HG03378 (cell line): ENCODE measurements around the gene MMP2.

ENCODE experiments used
- ATAC-seq: cut with Tn5 transposase; IDR thresholded peaks from one replicate; pipeline ENCODE4 v1.9.1; 2021; ENCODE audit warnings: mild to moderate bottlenecking, moderate library complexity; ENCODE audit not compliant: unreplicated experiment

Gene MMP2

DNA sequence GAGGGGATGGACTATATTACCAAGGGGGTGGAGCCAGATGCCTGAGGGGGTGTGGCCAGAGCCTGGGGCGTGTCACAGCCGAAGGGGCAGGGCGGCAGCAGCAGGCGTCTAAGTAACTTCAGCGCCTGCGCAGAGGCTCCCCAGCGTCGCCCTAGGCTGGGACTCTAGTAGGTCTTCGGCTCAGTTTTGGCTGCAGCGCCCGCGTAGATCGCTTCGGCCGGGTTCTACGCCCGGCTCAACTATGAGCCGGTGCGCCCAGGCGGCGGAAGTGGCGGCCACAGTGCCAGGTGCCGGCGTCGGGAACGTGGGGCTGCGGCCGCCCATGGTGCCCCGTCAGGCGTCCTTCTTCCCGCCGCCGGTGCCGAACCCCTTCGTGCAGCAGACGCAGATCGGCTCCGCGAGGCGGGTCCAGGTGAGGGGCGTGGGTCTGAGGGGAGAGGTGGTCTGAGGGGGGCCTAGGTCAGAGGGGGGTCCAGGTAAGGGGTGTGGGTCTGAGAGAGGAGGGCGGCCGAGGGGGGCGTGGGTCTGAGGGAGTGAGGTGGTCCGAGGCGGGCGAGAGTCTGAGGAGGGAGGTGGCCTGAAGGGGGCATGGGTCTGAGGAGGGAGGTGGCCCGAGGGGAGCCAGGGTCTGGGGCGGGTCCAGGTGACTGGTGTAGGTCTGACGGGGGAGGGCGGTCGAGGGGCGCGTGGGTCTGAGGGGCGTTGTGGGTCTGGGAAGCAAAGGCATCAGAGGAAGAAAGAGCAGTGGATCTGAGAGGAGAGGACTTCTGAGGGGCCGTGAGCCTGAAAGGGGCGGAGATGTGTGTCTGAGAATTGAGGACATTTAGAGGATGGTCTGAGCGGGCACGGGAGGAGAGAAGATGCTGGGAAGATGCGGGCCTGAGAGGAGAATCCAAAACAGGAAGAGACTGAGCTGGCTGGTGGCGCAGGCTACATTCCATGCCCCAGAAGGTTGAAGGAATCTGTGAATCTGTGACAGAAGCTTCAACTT lies 30.2 kb downstream of the MMP2 start, which contains the start of gene LPCAT2:
TSS of gene LPCAT2 (plus strand) at position 132 of the 991 bp plus-strand sequence. CDS start at position 242, 110 bp downstream.
- no peak for ATAC-seq

DNA sequence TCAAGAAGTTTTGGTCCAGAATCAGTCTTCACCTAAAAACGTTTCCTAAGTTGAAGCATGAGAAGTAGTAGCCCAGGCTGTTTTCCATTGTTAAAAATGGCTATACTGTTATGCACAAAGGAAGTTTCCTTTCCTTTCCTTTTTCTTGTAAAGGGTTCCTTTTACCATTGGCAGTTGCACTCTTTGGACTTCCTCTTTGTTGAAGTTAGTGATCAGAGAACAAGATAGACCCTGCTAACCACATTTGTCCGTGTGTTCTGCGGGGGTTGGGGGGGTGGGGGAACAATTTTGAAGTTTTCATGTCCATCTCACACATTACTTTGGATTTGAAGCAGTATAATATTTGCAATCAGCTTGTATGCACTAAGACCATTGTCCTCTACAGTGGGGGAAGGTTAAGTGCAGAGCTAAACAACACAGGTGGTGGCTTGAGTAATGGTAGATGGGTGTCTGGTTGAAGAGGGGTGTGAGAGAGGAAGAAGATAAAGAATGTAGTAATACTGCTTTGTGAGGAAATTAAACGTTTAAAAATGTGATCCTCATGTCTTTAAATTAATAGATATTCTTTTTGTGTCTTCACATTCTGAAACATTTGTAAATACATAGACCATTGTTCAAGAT lies 31.3 kb downstream of the MMP2 start:
- no peak for ATAC-seq

DNA sequence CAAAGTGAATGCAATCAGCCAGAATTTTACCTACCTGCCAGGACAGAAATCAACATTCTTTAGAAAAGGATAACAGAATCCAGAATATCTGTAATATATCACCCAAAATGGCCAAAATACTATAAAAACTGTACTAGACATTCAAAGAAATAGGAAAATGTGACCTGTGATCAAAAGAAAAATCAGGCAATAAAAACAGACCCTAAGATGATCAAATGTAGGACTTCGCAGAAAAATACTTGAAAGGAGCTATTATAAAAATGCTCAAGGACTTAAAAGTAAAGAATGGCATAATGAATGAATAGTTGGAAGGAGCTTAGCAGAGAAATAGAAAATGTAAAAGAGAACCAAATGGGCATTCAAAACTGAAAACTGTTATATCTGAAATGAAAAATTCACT lies 33.9 kb downstream of the MMP2 start:
- no peak for ATAC-seq

DNA sequence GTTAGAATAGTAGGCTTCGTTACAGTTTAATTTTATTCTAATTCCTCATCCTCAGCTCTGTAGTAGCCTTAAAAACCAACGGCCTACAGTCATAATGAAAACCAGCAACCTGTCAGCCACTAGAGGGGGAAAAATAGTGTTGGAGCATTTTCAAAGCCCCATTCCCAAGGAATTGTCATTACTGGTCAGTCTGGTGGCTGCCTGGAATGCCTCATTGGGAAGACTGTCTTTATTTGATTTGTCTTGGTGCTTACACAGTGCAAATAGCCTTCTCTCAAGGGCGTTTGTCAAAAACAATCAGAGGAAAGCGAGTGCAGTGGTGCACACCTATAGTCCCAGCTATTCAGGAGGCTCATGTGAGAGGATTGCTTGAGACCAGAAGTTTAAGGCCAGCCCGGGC lies 34.6 kb downstream of the MMP2 start:
- no peak for ATAC-seq

DNA sequence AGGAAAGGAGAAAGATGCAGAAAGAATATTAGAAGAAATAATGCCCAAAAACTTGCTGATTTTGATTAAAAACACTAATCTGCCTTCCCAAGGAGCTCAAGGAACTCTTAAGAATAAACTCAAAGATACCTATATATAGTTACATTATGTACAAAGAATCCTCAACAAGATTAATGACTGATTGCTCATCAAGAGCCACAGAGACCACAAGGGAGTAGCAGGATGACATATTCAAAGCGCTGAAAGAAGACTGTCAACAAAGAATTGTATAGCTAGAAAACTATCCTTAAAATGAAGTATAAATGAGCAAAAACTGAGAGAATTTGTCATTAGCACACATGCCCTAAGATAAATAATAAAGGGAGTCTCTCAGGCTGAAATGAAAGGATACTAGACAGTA lies 36.1 kb downstream of the MMP2 start:
- ATAC-seq = no peak

DNA sequence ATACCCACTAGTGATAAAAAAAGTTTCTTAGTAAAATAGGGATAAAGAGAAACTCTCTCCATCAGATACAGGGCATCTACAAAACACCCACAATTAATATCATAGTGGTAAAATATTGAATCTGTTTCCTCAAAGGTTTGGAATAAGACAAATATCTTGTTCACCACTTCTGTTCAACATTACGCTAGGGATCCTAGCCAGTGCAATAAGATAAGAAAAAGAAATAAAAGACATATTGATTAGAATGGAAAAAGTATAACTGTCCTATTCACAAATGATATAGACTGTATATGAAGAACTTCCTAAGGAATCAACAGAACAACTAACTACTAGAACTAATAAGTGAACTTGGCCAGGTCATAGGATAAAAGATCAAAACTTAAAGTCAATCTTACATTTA lies 42.8 kb downstream of the MMP2 start:
- no peak for ATAC-seq

DNA sequence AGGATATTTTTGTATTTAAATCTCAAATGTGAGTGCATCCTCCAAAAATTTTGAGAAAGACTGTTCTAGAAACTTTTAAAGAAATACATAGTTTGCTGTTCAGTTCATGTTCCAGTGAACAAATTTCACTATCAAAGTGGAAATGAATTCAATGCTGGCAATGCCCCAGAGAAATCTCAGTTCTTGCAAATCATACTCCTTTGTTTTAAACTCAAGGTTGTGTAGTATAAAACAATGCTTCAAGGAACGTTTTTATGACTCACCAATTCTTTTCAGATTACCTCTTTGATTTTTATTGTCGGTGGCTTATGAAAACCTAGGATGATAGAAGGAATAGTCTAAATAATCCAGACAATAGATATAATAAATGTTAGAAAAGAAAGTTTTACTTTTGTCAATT lies 47.4 kb downstream of the MMP2 start:
- no peak for ATAC-seq

DNA sequence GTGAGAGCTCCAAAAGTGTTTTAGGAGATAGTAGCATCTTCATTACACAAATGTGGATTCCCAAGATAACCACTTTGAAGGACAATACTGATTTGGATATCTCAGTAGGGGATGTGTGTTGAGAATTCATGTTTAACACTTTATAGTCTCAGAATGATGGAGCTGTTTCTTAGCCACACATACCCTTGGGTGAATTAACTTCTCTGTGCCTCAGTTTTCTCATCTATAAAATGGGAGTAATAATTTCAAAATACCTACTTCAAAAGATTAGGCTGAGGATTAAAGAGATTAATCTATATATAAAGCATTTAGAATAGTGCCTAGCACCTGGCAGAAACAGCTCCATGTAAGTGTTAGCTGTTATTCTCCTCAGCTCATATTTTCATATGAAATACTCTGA lies 48.9 kb downstream of the MMP2 start:
- no peak for ATAC-seq

DNA sequence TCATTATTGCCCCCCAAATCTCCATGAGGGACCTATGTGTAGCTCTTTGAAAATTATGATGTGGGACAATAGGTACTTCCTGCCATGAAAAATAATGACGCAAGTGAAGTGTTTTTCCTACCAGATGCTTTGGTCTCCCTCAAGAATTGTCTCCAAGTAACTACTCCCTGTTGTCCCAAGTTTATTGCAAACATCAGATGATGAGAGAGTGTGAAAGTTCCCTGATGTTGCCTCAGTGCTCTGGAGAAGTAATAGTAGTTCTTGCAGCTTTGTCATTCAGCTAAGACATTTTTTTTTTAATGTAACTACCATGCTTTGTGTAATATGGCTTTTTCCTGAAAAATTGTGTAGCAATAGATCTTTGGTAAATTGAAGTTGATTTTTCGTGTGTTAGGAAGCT lies 50.0 kb downstream of the MMP2 start:
- ATAC-seq = no peak

DNA sequence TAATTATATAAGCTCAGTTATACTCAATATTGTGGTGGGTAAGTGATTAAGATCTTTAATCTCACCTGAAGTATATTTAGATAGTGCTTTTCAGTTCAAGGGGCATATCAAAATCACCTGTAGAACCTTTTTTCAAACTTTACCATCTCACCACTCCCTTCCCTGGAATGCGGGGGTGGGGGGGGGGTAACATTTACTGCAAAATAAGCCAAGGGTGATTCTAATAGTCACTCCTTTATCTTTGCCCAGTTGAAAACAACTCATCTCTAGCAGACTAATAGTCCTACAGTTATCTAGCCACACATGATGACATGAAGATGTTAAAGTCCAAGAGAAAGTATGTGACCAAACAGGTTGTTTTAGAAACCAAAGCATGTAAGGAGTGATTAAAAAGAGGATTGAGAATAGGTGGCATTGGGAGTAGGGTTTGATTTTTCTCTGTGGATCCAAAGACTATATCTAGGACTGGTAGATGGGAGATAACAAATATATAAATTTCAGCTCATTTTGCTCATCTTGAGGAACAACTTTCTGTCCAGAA lies 51.4 kb downstream of the MMP2 start:
- ATAC-seq = no peak

DNA sequence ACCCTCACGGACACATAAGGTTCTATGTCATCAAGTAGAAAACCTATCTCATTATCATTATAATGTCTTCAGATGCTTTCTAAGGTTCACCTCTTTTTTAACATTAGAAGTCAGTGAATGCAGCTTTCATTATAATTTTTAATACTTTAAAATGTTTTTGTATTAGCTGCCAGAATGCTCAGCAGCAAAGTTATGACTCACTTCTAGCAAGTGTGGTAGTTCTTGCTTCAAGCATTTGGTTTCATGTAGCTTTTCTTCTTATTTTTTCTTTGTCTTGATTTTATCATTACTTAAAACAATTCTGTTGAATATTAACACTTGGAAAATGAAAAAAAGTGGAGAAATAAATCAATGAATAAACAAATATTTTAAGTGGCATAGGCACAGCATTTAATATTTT lies 53.2 kb downstream of the MMP2 start:
- ATAC-seq = no peak

DNA sequence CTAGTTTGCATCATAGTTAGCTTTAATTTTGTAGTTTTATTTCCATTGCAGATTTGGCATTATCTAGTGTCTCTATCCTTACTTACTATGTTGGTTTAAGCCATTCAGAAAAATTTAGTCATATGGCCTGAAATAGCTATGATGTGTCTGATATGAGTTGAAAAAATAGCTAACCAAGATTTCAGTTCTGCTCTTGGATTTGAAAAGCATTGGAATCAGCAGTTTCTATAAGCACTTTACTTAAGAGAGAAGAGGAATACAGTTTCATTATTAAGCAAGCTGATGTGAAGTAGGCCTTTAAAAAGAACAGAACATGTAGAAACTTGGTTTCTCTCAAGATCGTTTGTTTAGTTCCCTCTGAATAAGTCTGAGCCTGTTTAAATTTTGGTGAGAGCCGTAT lies 55.8 kb downstream of the MMP2 start:
- ATAC-seq = no peak

DNA sequence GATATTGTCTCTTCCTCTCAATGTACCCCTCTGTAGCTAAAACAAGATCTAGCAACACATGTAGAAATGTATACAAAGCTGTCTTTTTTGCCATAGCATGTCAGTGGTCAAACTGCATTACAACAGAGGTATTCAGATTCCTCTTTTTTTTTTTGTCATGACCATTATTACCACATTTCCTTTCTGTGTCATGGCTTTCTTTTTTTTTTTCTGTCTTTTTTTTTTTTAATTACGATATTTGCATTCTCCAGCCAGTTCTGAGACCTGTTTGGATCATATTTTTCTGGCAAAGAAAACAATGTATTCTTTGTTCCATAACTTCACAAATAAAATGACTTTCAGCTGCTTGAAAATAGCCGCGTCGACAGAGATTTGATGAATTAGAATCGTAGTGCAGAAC lies 60.1 kb downstream of the MMP2 start:
- no peak for ATAC-seq

DNA sequence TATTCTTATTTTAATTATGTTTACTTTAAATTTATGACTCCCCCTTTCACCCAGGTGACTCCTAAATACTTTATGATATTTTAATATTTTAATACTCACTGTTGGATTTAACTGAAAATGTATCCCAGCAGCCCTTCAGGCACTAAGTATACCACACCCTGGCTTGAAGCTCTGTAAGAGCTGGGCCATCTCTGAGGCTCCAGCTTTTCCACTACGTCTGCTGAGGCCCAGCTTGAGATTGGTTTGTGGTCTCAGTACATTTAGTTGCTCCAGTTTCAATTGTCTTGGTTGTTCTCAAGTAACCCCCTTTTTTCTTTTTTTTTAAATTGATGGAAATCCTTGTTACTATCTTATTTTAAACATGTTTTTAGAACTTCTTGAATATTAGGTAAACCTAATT lies 60.5 kb downstream of the MMP2 start:
- no peak for ATAC-seq

DNA sequence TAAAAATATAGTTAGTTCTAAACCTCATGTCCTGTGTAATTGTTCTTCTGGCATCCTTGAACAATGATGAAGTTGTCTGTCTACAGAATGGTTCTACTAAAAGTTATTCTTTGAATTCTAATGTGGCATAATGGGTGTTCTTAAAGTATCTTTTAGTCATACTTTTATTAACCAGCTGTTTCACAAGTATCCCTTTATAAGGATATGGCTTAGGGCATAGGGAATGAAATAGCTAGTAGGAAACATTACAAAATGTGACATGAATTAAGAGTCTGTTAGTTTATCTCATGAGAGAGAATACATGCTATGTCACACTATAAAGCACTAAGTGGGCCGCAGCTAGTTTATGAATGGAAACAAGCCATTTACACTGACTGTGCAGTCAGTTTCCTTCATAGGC lies 61.2 kb downstream of the MMP2 start:
- no peak for ATAC-seq

DNA sequence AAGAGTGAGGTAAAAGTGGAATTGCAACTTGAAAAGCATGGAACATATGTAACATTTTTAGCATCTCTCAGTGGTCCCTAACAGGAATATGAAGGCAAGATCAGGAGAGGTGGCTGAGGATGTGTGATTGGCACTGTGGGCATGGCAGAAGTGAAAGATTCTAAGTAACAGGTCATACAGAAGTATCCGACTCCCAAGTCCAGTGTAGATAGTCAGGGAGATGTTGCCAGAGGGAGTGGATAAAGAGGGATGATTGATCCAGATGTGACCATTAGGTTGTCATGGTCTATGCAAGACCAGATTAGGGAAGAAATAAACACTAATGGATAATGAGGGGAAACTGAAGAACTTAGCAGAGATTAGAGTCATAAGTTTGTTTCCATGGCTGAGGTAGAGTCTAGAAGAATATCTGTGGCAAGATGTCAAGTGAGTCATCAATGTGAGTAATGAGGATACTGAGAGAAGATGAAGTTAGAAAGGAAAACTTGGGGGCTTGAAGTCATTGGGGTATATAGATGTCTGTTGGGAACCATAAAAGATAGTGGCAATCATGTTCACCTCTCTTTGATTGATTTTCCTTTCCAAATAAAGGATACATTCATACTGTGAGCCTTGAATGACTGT lies 63.6 kb downstream of the MMP2 start:
- ATAC-seq = no peak

DNA sequence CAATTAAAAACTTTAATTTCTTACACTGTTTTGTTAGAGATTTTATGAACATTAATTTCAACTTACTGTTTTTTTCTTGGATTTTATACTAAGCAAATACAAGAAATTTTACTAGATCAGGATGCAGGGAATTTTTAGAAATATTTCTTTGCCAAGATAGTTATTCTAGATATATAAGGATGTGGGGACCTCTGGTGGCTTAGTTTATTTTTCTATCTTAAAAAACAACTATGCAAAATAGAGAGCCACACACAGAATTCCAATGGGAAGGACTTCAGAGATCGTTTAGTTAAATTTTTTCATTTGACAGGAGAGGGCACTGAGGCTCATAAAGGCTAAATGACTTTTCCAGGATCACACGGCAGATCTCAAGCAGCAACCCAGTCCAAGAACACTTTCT lies 64.5 kb downstream of the MMP2 start:
- no peak for ATAC-seq

DNA sequence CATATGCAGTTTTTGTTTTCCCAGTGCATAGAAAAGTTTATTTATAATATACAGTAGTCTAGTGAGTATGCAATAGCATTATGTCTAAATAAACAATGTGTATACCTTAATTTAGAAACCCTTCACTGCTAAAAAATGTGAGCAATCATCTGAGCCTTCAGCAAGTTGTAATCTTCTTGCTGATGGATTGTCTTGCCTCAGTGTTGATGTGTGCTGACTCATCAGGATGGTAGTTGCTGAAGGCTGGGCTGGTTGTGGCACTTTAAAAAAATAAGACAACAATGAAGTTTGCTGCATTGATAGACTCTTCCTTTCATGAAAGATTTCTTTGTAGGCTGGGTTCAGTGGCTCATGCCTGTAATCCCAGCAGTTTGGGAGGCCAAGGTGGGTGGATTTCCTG lies 73.6 kb downstream of the MMP2 start:
- no peak for ATAC-seq

DNA sequence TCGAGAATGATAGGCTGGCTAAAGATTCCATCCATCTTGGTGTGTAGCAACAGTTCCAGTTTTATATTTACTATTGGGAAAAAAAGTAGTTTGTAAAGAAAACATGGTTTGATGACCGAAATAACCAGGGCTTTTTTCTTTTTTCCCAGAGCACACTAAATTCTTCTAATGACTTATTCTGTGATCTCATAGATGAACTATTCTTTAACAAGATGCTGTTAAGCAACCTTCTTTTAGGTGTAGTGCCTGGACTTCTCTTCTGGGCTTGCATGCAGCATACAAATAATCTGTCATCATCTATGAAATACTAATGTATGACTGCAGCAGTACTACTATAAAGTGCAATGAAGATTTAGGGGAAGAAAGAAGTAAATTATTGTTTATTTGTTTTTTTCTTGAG lies 76.4 kb downstream of the MMP2 start:
- ATAC-seq = no peak
